Measurements from ENCODE around the gene GNGT1.
"Not testable (repeated sequence)": the region's sequence is repeated elsewhere in the genome, so short reads cannot be mapped to it uniquely, and the experiment has no call there.

GNGT1 gene

GRCh38 chr7:93913197-93913596, 6.8 kb downstream of the GNGT1 start:
- Mint-ChIP-seq H3K27ac (peak overlapping the region; percentile 3 to 92 (median 64)), H3K9me3 (no peaks in the 10 kb centered on the region), H3K4me3 (no peak overlapping the region), H3K27me3 (ENCODE audit: low read depth) (no peaks in the 10 kb centered on the region), H3K4me1 (peaks cover 48% of the 10 kb centered on the region), H3K36me3 (ENCODE audit: low read depth) (no peaks in the 10 kb centered on the region)
- TF ChIP-seq CTCF (IDR thresholded peaks at IDR 0.05; ENCODE audit: unreplicated experiment in 3 of 3), result no peak

- Mint-ChIP-seq H3K9me3 (no peaks in the 10 kb centered on the region), H3K4me1 (peaks cover 47% of the 10 kb centered on the region), H3K27ac (peak overlapping the region in 2 of 3 experiments; percentile 90 to 92), H3K27me3 (ENCODE audit: low read depth) (no peaks in the 10 kb centered on the region), H3K4me3 (peak overlapping the region in 1 of 3 experiments; percentile 62), H3K36me3 (ENCODE audit: low read depth) (no peaks in the 10 kb centered on the region)
- no peak for TF ChIP-seq CTCF (IDR thresholded peaks at IDR 0.05; ENCODE audit: unreplicated experiment in 3 of 3)
Measured at GRCh38 chr7:93914581-93915066, 8.3 kb downstream of the GNGT1 start.

DNA sequence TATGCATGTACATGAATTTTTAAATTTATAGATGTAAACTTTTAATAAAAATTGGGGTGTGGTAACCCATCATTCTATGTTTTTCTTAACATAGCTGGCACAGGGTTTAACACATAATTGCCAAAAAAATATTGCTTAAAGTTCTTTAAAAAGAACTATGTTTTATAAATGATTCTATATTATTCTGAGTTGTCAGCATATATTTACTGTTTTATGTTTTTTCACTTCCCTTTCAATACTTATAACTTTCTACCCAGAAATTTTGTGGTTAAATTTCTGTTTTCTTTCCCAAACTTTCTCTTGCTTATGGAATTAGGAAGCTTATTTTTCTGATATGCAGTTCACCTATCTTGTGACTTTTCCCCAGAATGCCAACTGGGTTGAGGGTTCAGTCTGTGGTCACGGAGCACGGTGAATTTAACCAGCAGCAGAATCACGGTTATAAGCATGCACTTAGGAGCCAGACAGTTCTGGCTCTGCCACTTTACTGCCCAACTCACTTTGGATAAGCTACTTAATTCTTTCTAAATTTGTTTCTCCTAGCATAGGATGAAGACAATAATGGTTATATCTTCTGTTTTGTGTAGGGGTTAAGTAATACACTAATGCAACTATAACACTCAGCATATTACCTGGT, 9.0 kb downstream of the GNGT1 start:
- not testable (repeated sequence) for H3K36me3 Mint-ChIP-seq (ENCODE audit: low read depth); H3K27me3 Mint-ChIP-seq (ENCODE audit: low read depth); H3K9me3 Mint-ChIP-seq; H3K4me3 Mint-ChIP-seq
- Mint-ChIP-seq H3K4me1 (peaks cover 43% of the 10 kb centered on the region), H3K27ac (peak overlapping the region in 1 of 3 experiments; percentile 92)

DNA sequence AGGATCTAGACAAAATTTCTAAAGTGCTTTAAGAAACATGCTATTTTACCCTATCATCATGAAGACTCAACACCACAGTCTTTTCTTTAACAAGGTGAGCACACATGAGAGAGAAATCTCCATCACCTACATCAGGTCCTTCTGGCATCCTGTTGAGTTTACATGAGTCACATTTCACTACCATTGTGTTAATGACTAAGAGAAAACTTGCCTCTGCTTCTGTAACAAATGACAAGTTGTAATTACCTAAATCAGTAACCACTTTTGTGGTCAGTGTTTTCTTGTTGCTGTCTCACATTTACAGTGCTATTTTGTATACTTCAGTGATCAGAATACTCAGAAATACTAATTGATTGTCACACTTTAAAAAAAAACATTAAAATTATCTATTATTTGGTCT, 9.5 kb downstream of the GNGT1 start:
- peaks cover 43% of the 10 kb centered on the region for H3K4me1 Mint-ChIP-seq
- not testable (repeated sequence) for H3K36me3 Mint-ChIP-seq (ENCODE audit: low read depth); H3K27me3 Mint-ChIP-seq (ENCODE audit: low read depth); H3K9me3 Mint-ChIP-seq; H3K27ac Mint-ChIP-seq; H3K4me3 Mint-ChIP-seq

DNA sequence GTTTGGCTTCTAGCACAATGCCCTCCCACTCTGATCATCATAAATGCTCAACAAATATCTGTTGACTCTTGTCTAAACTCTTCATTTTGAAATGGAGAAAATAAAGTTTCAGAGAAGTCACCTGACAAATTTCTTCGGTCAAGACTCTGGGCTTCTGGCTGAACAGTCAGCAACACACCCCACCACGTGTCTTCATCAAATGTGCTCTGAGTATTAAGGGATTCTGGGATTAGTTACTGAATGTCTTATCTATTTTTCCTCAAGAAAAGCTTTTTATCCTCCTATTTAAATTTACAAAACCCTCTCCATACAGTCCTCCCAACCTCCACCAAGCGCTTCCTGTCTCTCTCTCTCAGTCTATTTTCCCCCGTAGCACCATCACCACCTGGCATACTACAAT, 9.9 kb downstream of the GNGT1 start:
- peak overlapping the region in 1 of 3 experiments; percentile 3 for H3K27ac Mint-ChIP-seq
- peaks cover 46% of the 10 kb centered on the region for H3K4me1 Mint-ChIP-seq
- H3K27me3 Mint-ChIP-seq (ENCODE audit: low read depth); H3K9me3 Mint-ChIP-seq; H3K4me3 Mint-ChIP-seq; H3K36me3 Mint-ChIP-seq (ENCODE audit: low read depth): not testable (repeated sequence)

GRCh38 chr7:93920496-93921182, 14.3 kb downstream of the GNGT1 start:
- no peak for TF ChIP-seq CTCF (IDR thresholded peaks at IDR 0.05; ENCODE audit: unreplicated experiment in 3 of 3)
- no peaks in the 10 kb centered on the region for H3K27me3 Mint-ChIP-seq (ENCODE audit: low read depth)
- peaks cover 5% of the 10 kb centered on the region for H3K36me3 Mint-ChIP-seq (ENCODE audit: low read depth)
- peak overlapping the region; percentile 94 to 98 (median 96) for H3K27ac Mint-ChIP-seq
- peak overlapping the region; percentile 87 to 97 (median 94) for H3K4me3 Mint-ChIP-seq
- no peaks in the 10 kb centered on the region for H3K9me3 Mint-ChIP-seq
- H3K4me1 Mint-ChIP-seq, result peaks cover 39% of the 10 kb centered on the region

DNA sequence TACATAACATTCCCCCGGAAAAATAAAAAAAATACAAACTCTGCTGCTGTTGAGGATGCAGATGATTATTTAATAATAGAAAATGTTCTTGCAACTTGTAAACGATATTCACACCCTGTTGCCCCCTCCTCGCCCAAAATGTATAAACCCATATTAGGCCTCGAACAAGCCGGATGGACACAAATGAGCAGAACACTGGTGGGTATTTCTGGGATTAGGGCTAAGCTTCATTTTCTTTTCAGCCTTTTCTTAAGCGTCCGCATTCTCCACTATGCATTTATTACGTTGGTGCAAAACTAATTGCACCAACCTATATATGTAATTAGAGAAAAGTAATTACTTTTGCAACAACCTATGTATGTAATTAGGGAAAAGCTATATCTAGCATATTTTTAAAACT, 14.8 kb downstream of the GNGT1 start:
- H3K9me3 Mint-ChIP-seq, result no peaks in the 10 kb centered on the region
- peaks cover 6% of the 10 kb centered on the region for H3K36me3 Mint-ChIP-seq (ENCODE audit: low read depth)
- TF ChIP-seq CTCF (IDR thresholded peaks at IDR 0.05; ENCODE audit: unreplicated experiment in 3 of 3), result no peak
- H3K27me3 Mint-ChIP-seq (ENCODE audit: low read depth), result no peaks in the 10 kb centered on the region
- peak overlapping the region; percentile 94 to 98 (median 96) for H3K27ac Mint-ChIP-seq
- peak overlapping the region; percentile 87 to 97 (median 94) for H3K4me3 Mint-ChIP-seq
- H3K4me1 Mint-ChIP-seq, result peaks cover 39% of the 10 kb centered on the region

All from nephron (organoid).